HFFc6 (cell line): ENCODE results near the gene AEN. TPM values are rescaled to one million over a fixed set of nuclear protein-coding genes. Genes with fewer than 3 reads are reported as not detected.

Experiments
- DNase-seq: peaks from one replicate; pipeline ENCODE4 v3.0.0-alpha.2; 2018
- H3K27ac Mint-ChIP-seq: 2 replicates; pipeline ENCODE4 v1.8.0; 2020; ENCODE audit warnings: mild to moderate bottlenecking, mixed read lengths
- H3K27me3 Mint-ChIP-seq: 2 replicates; pipeline ENCODE4 v1.8.0; 2021; ENCODE audit warnings: mild to moderate bottlenecking, moderate library complexity, mixed read lengths; ENCODE audit not compliant: insufficient read depth
- H3K36me3 Mint-ChIP-seq: 2 replicates; pipeline ENCODE4 v1.8.0; 2021; ENCODE audit warnings: low read depth, mixed read lengths
- H3K4me1 Mint-ChIP-seq: 2 replicates; pipeline ENCODE4 v1.8.0; 2020; ENCODE audit warnings: low read depth, mixed read lengths
- H3K4me3 Mint-ChIP-seq: 2 replicates; pipeline ENCODE4 v1.8.0; 2020; ENCODE audit warnings: mild to moderate bottlenecking, moderate library complexity, mixed read lengths
- H3K9me3 Mint-ChIP-seq: 2 replicates; pipeline ENCODE4 v1.8.0; 2020; ENCODE audit warnings: mild to moderate bottlenecking, mixed read lengths
- CTCF ChIP-seq: fragments of 200-600 bp; sonication (generic); IDR thresholded peaks from 2 replicates; pipeline ENCODE4 v1.5.0; 2021; ENCODE audit warnings: antibody characterized with exemption, mild to moderate bottlenecking
- total RNA-seq, 6 experiments: library from RNA; stranded (reverse); fragmentation: NEBNext Ultra II Directional; extraction: Animal tissue kit (Norgen Biotek cat#: 25700); gene quantifications; 2 replicates in 1 of 6; 3 replicates in 5 of 6; pipeline ENCODE4 v1.2.3, GENCODE V29; 2021

AEN gene
- total RNA-seq, 6 experiments from 2014 or later, result 65.4 to 73.4 (median 67.8) TPM

DNA sequence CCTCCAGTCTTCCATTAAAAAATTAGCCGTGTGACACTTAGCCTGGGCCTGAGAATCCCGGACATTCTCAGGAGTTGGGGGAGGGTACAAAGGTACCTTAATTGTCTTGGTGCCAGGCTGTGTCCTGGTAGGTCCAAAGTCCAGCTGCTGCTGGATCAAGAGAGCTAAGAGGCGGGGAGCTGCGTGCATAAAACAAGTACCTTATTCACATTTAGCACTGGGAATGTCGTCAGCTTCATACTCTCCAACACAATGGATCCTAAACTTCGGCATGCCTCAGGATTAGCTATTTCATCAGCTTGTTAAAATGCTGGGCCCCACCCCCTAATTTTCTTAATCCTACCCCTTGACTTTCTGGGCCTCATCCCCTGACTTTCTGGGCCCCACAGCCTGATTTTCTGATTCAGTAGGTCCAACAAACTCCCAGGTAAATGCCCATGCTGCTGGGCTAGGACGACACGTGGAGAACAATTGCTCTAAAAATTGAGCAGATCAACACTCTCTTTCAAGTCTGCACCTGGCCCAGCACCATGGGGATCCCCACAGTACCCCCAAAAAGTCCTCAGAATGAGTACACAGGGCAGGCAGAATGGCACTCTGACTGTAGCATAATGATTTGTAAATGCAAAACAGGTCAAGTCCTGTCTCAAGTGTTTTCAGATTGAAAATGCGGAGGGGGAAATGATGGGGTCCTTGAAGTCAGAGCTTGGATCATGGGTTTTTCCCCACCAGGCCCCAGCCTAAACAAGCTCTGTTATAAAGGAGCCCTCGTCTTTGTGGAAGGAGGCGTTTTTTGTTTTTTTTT is 5.6 kb upstream of the AEN start:
- TF ChIP-seq CTCF, result no peak
- Mint-ChIP-seq H3K36me3 (no peaks in the 10 kb centered on the region), H3K27me3 (no peaks in the 10 kb centered on the region), H3K9me3 (no peaks in the 10 kb centered on the region), H3K27ac (no peak overlapping the region), H3K4me3 (no peak overlapping the region), H3K4me1 (peaks cover 48% of the 10 kb centered on the region)
- no peak for DNase-seq

- Mint-ChIP-seq H3K9me3 (no peaks in the 10 kb centered on the region), H3K27me3 (no peaks in the 10 kb centered on the region), H3K36me3 (no peaks in the 10 kb centered on the region), H3K4me1 (peaks cover 46% of the 10 kb centered on the region), H3K4me3 (no peak overlapping the region), H3K27ac (no peak overlapping the region)
- TF ChIP-seq CTCF, result no peak
- DNase-seq, result no peak
These were observed 4.9 kb upstream of the AEN start for GRCh38 chr15:88616240-88616639.

DNA sequence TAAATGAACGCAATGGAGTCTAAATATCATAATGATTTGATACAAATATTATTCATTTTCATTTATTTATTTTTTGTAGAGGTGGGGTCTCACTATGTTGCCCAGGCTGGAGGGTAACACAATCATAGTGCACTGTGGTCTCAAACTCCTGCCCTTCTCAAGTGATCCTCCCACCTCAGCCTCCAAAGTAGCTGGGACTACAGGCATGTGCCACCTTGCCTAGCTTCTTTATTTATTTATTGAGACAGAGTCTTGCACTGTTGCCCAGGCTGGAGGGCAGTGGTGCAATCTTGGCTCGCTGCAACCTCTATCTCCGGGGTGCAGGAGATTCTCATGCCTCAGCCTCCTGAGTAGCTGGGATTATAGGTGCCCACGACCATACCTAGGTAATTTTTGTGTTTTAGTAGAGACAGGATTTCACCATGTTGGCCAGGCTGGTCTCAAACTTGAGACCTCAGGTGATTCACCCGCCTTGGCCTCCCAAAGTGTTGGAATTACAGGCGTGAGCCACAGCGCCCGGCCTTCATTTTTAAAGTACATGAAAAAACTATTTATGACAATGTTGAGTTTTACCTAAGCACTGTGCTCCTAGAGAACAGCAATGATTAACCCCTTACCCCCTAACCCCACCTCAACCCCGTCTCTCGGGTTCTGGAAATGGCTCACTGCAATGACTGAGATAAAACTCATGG is 4.0 kb upstream of the AEN start:
- peaks cover 37% of the 10 kb centered on the region for H3K4me1 Mint-ChIP-seq
- DNase-seq, result no peak
- H3K4me3 Mint-ChIP-seq, result no peak overlapping the region
- H3K27ac Mint-ChIP-seq, result no peak overlapping the region
- no peaks in the 10 kb centered on the region for H3K27me3 Mint-ChIP-seq
- no peaks in the 10 kb centered on the region for H3K9me3 Mint-ChIP-seq
- peaks cover 9% of the 10 kb centered on the region for H3K36me3 Mint-ChIP-seq
- no peak for TF ChIP-seq CTCF

- H3K4me1 Mint-ChIP-seq, result peaks cover 38% of the 10 kb centered on the region
- DNase-seq, result no peak
- no peak overlapping the region for H3K4me3 Mint-ChIP-seq
- H3K36me3 Mint-ChIP-seq, result peaks cover 15% of the 10 kb centered on the region
- no peak for TF ChIP-seq CTCF
- H3K27me3 Mint-ChIP-seq, result no peaks in the 10 kb centered on the region
- no peak overlapping the region for H3K27ac Mint-ChIP-seq
- H3K9me3 Mint-ChIP-seq, result no peaks in the 10 kb centered on the region
These were observed 3.4 kb upstream of the AEN start for GRCh38 chr15:88617790-88618189.

DNA sequence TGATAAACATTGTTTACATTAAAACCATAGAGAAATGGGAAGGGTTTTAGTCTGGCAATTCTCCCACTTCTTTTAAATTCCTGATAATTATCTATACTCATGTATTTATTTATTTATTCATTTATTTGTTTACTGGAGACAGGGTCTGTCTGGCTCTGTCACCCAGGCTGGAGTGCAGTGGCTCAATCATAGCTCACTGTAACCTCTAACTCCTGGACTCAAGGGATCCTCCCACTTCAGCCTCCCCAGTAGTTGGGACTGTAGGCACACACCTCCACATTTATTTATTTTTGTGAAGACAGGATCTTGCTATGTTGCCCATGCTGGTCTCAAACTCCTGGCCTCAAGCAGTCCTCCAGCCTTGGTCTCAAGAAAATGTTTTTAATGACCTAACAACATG is 2.5 kb upstream of the AEN start:
- Mint-ChIP-seq H3K4me1 (peaks cover 38% of the 10 kb centered on the region), H3K27ac (no peak overlapping the region), H3K36me3 (peaks cover 21% of the 10 kb centered on the region)

More for the DNA sequence above, 2.5 kb upstream of the AEN start:
- Mint-ChIP-seq H3K27me3 (no peaks in the 10 kb centered on the region), H3K9me3 (no peaks in the 10 kb centered on the region), H3K4me3 (no peak overlapping the region)
- DNase-seq, result no peak
- TF ChIP-seq CTCF, result no peak
